Gastroesophageal sphincter (tissue), 4 donors: ENCODE results near the gene PKD2. TPM values are rescaled to one million over a fixed set of nuclear protein-coding genes. Genes with fewer than 3 reads are reported as not detected.
A peak's percentile ranks its signal among the peaks of the same experiment; 100 is the strongest.

Source experiments
- ATAC-seq: fragments of 150-250 bp; one replicate; pipeline ENCODE4 v1.9.1; 2016; ENCODE audit warnings: mild to moderate bottlenecking, moderate library complexity
- H3K27ac ChIP-seq, 4 donors: fragments of 200-600 bp; sonication (generic) in 3 of 4; 1 replicate in 3 of 4; 2 replicates in 1 of 4; pipeline ENCODE4 v1.5.1; 2016 to 2019
- H3K27me3 ChIP-seq: fragments of 200-600 bp; sonication (generic); one replicate; pipeline ENCODE4 v1.5.1; 2019
- H3K36me3 ChIP-seq, 2 donors: fragments of 200-600 bp; sonication (generic); one replicate each; pipeline ENCODE4 v1.5.1; 2019; ENCODE audit warnings: control low read depth in 1 of 2
- H3K4me1 ChIP-seq, 3 donors: fragments of 200-600 bp; sonication (generic); 1 replicate in 2 of 3; 2 replicates in 1 of 3; pipeline ENCODE4 v1.5.1; 2016 to 2019; ENCODE audit warnings: control low read depth in 2 of 3
- H3K4me3 ChIP-seq, 2 donors: fragments of 200-600 bp; sonication (generic); one replicate each; pipeline ENCODE4 v1.5.1; 2019; ENCODE audit warnings: mild to moderate bottlenecking in 1 of 2, moderate library complexity in 1 of 2
- H3K9me3 ChIP-seq, 3 donors: fragments of 200-600 bp; sonication (generic); one replicate each; pipeline ENCODE4 v1.5.1; 2017 to 2019; ENCODE audit warnings: control low read depth in 2 of 3
- CTCF ChIP-seq, 4 experiments: fragments of 200-600 bp in 2 of 4; fragments of 450-650 bp in 2 of 4; sonication (generic) in 1 of 4; IDR thresholded peaks; one replicate each; pipeline ENCODE4 v1.5.1; 2017 to 2019; ENCODE audit warnings: antibody characterized with exemption in 4 of 4, mild to moderate bottlenecking in 2 of 4, moderate library complexity in 2 of 4
- EP300 ChIP-seq: sonication (generic); formaldehyde crosslinking; IDR thresholded peaks from one replicate; pipeline ENCODE4 v1.6.1; 2017; ENCODE audit warnings: antibody characterized with exemption, mild to moderate bottlenecking
- POLR2A ChIP-seq, 2 donors: fragments of 450-650 bp; IDR thresholded peaks; one replicate each; pipeline ENCODE4 v1.6.1; 2017; ENCODE audit warnings: antibody characterized with exemption in 2 of 2, mild to moderate bottlenecking in 2 of 2, moderate library complexity in 1 of 2
- POLR2AphosphoS5 ChIP-seq: sonication (generic); formaldehyde crosslinking; IDR thresholded peaks from one replicate; pipeline ENCODE4 v1.6.1; 2017; ENCODE audit warnings: antibody characterized with exemption
- WGBS, 2 donors: methylation state at CpG; one replicate each; pipeline ENCODE4 v1.1.5; 2018; ENCODE audit warnings: low coverage in 1 of 2; 5-methylcytosine and 5-hydroxymethylcytosine counted together
- total RNA-seq, 4 donors: library from RNA; depleted of rRNA; stranded (reverse); fragments of >200 nt; gene quantifications; one replicate each; pipeline ENCODE4 v1.1.0, GENCODE V29; 2016

The PKD2 gene
- 100 to 1,000 TPM in 3 of 4 donors, 10 to 100 TPM in 1; 84.5 to 125 (median 117) TPM for total RNA-seq

- no CpG with 5 or more reads among the region's 116 CpGs for whole genome bisulfite sequencing, 2 donors
- peaks cover 0 to 62% (median 10%) of the 10 kb centered on the region in 3 donors for H3K4me1 ChIP-seq
Measured at GRCh38 chr4:88007304-88008121, at the start of gene PKD2. Gene PKD2, plus strand, starts transcription at chr4:88007635. Its CDS starts 99 bp downstream, at chr4:88007734.

GRCh38 chr4:87961993-87962392 is 45.4 kb upstream of the PKD2 start:
- TF ChIP-seq EP300 (no peak), POLR2AphosphoS5 (no peak), POLR2A (IDR thresholded peaks at IDR 0.05) (no peak), CTCF (IDR thresholded peaks at IDR 0.05) (no peak)
- Histone ChIP-seq H3K9me3 (no peaks in the 10 kb centered on the region), H3K4me1 (no peaks in the 10 kb centered on the region), H3K4me3 (no peak overlapping the region), H3K27ac (no peak overlapping the region), H3K27me3 (peaks cover 5% of the 10 kb centered on the region), H3K36me3 (no peaks in the 10 kb centered on the region)
- WGBS, 2 donors = 36% methylated on average over 1 of the region's 1 CpG; no CpG with 5 or more reads in 1 of the 2 donors
- ATAC-seq = no peak

More at GRCh38 chr4:88007304-88008121, at the start of gene PKD2:
- no peaks in the 10 kb centered on the region for H3K27me3 ChIP-seq
- TF ChIP-seq POLR2AphosphoS5 (peak; percentile 43), EP300 (no peak), CTCF (IDR thresholded peaks at IDR 0.05) (peak in 1 of 4 experiments; percentile 4), POLR2A (IDR thresholded peaks at IDR 0.05) (peak; percentile 87 to 88)
- ATAC-seq = peak; percentile 95
- H3K4me3 ChIP-seq = peak within 1 kb of the TSS; percentile 94 to 99
- H3K36me3 ChIP-seq = no peaks in the 10 kb centered on the region
- peak within 1 kb of the TSS; percentile 88 to 98 (median 94) for H3K27ac ChIP-seq
- no peaks in the 10 kb centered on the region for H3K9me3 ChIP-seq

- no peak for TF ChIP-seq EP300
- TF ChIP-seq CTCF (IDR thresholded peaks at IDR 0.05) = no peak
- TF ChIP-seq POLR2AphosphoS5 = no peak
- Histone ChIP-seq H3K9me3 (no peaks in the 10 kb centered on the region), H3K27me3 (peaks cover 5% of the 10 kb centered on the region), H3K4me3 (no peak overlapping the region), H3K4me1 (no peaks in the 10 kb centered on the region), H3K36me3 (no peaks in the 10 kb centered on the region), H3K27ac (no peak overlapping the region)
- 61 to 67% methylated on average over 4 to 5 of the region's 5 CpGs for WGBS, 2 donors
- ATAC-seq = no peak
Measured at GRCh38 chr4:87962398-87963146, 44.9 kb upstream of the PKD2 start.

- no peaks in the 10 kb centered on the region for H3K4me1 ChIP-seq
- 86% methylated on average over 5 of the region's 21 CpGs; no CpG with 5 or more reads in 1 of the 2 donors for WGBS, 2 donors
- TF ChIP-seq POLR2AphosphoS5 = no peak
- TF ChIP-seq POLR2A (IDR thresholded peaks at IDR 0.05) = no peak
- TF ChIP-seq CTCF (IDR thresholded peaks at IDR 0.05) = no peak
- no peak for TF ChIP-seq EP300
- H3K9me3 ChIP-seq = no peaks in the 10 kb centered on the region
- ATAC-seq = peak; percentile 25
- H3K36me3 ChIP-seq = no peaks in the 10 kb centered on the region
- no peak overlapping the region for H3K27ac ChIP-seq
- no peak overlapping the region for H3K4me3 ChIP-seq
- peaks cover 5% of the 10 kb centered on the region for H3K27me3 ChIP-seq
Measured at GRCh38 chr4:87965501-87965975, 41.9 kb upstream of the PKD2 start.
